Thyroid gland (tissue), 4 donors: ENCODE results near the gene SH2B2.

Experiments used
- POLR2A ChIP-seq, 2 donors: fragments of 450-650 bp; IDR thresholded peaks; one replicate each; pipeline ENCODE4 v1.6.1; 2017; ENCODE audit warnings: antibody characterized with exemption in 2 of 2, mild to moderate bottlenecking in 2 of 2, moderate library complexity in 1 of 2
- TF ChIP-seq, protein P1 (sequence below), 6 experiments: fragments of 200-600 bp in 3 of 6; fragments of 450-650 bp in 3 of 6; sonication (generic) in 3 of 6; IDR thresholded peaks; one replicate each; pipeline ENCODE4 v1.5.1; 2016 to 2019; ENCODE audit warnings: antibody characterized with exemption in 6 of 6, mild to moderate bottlenecking in 2 of 6, inconsistent platforms in 1 of 6, moderate library complexity in 1 of 6

DNA sequence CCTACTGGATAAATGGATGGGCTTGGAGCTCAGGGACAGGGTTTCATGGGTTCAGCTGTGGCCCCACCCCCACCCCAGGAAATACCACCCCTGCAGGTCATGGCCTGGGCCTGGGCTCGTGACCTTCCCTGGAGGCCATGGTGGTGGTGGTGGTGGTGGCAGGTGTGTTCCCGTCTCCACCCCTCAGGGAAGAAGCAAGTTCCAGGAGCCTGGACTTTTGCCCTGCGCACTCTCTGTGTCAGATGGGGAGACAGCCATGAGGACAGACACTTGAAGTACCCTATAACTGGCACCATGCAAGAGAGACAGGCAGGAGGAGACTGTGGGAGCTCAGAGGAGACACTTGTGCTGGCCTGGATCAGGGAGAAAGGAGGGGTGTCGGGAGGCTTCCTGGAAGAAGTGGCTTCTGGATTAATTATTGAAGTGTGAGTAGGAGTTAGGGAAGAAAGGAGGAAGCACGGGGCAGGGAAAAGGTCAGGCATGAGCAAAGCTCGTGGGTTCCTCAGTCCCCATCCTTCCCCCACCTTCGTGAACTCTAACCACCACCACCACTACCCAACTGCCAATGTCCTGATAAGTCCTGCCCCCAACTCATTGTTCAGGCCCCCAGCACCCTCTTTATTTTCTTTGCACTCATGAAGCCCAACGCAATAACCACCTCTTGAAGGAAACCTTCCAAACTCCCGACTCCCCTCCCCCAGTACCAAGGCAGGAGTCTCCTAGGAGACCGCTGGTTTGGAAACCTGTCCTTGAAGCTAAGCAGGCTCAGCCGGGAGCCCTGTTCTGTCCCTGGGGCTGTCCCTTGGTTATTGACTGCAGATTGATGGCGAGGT, 8.9 kb downstream of the SH2B2 start:
- TF ChIP-seq, protein P1, sequence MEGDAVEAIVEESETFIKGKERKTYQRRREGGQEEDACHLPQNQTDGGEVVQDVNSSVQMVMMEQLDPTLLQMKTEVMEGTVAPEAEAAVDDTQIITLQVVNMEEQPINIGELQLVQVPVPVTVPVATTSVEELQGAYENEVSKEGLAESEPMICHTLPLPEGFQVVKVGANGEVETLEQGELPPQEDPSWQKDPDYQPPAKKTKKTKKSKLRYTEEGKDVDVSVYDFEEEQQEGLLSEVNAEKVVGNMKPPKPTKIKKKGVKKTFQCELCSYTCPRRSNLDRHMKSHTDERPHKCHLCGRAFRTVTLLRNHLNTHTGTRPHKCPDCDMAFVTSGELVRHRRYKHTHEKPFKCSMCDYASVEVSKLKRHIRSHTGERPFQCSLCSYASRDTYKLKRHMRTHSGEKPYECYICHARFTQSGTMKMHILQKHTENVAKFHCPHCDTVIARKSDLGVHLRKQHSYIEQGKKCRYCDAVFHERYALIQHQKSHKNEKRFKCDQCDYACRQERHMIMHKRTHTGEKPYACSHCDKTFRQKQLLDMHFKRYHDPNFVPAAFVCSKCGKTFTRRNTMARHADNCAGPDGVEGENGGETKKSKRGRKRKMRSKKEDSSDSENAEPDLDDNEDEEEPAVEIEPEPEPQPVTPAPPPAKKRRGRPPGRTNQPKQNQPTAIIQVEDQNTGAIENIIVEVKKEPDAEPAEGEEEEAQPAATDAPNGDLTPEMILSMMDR (IDR thresholded peaks at IDR 0.05): no peak
- no peak for TF ChIP-seq POLR2A (IDR thresholded peaks at IDR 0.05)
